HG02943 (cell line): Measurements from ENCODE around the gene LGALS7.

ENCODE experiments used
- ATAC-seq: cut with Tn5 transposase; IDR thresholded peaks from one replicate; pipeline ENCODE4 v1.9.1; 2021; ENCODE audit warnings: mild to moderate bottlenecking, low read depth, moderate library complexity; ENCODE audit not compliant: unreplicated experiment

Gene LGALS7

DNA sequence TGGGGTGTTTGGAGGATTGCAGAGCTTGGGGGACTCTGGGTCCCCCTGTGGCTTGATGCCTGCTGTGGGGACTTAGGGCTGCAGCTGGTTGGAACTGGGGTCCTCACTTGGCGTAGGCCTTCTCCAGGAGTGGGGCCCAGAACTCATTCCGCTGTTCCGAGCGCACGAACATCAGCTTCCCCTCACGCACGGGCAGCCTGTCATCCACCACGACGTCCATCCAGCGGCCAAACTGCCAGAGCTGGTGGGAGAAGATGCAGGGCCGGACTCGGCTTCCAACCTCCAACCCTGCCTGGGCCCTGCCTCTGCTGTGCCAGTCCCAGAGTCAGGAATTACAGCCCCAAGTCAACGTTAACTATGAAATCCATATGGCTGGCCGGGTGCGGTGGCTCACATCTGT lies 31.6 kb downstream of the LGALS7 start:
- ATAC-seq: no peak

DNA sequence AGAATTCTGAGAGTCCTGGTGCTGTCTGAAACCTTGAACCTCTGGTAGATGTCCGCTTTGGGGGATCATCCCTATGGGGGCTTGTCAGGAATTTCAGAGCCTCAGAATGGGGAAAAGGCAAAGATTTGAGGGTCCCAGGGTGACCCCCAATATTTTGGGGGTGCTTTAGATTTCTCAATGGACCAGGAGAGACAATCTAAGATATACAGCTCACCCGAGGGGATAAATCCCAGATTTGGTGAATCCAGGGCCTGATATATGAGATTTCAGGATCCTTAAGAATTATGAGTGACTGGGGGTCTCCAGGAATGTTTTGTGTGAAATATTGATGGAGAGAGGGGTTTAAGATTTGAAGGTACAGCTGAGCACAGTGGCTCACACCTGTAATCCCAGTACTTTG lies 32.4 kb downstream of the LGALS7 start:
- no peak for ATAC-seq

DNA sequence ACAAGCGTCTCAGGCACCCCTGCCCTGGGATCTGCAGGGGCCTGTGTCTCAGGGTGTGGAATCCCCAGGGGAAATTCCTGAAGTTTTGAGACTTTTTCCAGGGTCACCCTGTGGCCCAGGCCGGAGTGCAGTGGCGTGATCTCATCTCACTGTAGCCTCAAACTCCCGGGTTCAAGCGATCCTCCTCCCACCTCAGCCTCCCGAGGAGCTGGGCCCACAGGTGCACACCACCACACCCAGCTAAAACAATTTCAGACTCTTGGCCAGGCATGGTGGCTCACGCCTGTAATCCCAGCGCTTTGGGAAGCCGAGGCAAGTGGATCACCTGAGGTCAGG lies 33.1 kb downstream of the LGALS7 start:
- ATAC-seq: no peak

DNA sequence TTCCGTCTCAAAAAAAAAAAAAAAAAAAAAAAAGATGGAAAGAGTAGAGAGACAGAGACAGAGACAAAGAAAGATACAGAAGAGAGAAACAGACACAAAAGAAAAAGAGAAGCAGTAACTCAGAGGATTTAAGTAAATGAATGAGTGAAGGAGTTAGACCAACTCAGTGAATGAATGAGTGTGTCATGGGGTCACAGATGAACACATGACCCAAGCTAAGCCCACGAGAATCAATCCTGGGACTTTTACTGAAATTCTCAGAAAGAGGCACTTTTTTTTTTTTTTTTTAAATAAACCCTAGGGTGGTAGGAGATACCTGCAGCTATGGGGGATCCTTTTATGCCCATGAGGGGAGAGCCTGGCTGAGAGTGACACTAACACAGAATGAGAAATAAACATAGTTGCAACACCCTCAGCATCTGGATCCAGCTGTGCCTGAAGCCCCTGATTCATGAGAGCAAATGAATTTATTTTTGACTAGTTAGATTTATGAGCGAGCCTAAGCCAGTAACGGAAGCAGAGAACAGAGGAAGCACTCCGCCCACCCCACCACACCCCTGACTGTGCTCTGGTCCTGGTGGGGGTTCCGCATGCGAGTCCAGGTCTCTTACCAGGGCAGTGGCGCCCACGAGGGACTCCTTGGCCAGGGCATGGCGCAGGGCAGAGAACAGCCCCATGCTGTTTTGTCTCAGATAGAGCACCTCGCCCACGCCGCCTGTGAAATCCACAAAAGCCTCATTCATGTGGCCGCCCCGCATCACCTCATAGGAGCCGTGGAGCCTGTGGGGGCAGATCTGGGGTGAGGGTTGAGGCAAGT lies 33.7 kb downstream of the LGALS7 start:
- ATAC-seq: no peak

- ATAC-seq: no peak
Measured at GRCh38 chr19:38737921-38738737, 35.2 kb downstream of the LGALS7 start.

DNA sequence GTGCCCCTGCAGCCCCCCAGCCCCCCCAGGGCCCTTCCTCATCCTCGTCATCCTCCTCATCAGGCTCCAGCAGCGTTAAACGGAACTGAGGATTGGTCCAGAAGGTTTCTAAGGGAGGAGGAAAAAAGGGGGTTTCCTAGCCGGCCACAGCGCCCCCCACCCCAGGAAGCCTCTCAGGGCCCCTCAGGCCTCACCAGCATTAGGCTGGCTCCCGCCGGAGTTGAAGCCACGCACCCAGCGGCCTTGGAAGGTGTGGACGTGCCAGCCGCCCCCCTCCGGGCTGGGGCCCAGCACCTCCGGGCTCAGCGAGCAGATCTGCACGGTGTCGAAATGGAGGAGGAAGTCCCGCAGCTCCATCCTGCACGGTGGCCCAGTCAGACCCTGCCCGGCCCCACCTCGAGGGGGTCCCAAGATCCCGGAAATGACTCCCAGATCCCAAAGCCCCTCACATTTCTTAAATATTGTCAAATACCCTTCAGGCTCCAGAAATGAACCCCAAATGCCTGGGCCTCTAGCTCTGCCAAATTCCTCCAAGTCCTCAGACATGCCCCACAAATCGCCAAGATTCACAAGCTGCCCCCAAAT lies 35.9 kb downstream of the LGALS7 start:
- ATAC-seq: no peak

DNA sequence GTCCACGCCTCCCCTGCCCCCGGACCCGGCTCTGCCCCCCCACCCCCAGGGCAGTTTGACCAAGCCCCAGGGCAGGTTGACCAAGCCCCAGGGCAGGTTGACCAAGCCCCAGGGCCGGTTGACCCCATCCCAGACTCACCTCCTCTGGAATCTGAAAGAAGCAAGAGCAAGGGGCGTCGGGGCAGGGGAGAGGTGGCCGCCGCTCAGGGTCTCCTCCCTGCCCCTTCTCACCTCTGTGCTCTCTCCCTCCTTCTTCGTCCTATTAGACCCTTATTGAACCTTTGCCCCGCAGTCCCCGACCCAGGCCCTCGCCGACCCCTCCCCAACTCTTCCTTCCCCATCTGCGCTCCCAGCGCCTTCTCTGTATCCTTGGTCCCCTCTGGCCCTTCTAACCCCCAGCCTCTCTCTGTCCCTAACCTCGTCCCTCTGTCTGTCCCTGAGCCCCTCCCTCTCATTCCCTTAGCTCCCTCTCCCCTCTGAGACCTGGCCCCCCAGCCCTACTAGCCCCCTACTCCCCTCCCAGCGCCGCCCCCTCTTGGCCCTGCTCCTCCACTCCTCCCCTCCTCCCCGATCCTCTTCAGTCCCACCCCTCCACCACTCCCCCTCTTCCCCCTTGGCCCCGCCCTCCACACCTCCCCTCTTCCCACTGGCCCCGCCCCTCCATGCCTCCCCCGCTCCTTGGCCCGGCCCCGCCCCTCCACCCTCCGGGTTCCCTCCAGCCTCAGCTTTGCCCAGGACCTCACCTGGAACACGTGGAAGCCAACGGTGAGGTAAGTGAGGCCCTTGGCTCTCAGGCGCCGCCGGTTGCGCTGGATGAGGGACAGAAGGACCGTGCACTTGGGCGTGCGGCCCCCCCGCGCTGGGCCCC lies 36.7 kb downstream of the LGALS7 start:
- no peak for ATAC-seq

DNA sequence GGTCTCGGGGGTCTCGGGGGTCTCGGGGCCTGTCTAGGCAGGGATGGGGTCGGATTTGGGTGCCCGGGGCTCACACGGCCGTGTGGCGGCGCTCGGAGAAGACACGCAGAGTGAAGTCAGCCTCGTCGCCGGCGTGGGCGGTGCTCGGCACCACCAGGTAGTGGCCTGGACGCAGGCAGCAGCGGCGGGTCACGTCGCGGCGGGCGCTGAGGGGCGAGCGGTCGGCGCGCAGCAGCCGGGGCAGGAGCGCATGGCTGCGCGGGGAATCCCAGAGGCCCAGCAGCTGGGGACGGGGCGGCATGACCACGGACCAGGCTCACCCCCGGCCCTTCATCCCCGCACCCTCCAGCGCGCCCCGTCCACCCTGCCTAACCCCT lies 37.3 kb downstream of the LGALS7 start:
- no peak for ATAC-seq

DNA sequence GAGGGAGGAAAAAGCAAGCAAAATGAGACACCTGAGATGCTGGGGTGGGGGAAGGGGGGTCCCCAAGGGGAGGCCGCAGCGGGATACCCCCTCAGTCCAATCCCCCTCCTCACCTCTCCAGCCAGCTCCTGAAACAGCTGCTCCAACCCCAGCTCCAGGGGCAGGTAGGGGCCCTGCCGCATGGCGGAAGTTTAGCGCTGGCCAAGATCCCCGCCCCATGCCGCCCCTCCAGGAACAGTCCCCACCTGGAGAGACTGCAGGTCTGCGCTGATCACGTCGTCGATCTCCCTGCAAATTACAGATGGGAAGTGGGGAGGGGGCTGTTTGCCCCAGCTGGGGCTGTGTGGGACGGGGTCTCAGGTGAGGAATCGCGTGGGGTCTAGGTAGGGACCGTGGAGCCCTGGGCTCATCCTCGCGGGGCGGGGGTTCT lies 38.0 kb downstream of the LGALS7 start:
- no peak for ATAC-seq

DNA sequence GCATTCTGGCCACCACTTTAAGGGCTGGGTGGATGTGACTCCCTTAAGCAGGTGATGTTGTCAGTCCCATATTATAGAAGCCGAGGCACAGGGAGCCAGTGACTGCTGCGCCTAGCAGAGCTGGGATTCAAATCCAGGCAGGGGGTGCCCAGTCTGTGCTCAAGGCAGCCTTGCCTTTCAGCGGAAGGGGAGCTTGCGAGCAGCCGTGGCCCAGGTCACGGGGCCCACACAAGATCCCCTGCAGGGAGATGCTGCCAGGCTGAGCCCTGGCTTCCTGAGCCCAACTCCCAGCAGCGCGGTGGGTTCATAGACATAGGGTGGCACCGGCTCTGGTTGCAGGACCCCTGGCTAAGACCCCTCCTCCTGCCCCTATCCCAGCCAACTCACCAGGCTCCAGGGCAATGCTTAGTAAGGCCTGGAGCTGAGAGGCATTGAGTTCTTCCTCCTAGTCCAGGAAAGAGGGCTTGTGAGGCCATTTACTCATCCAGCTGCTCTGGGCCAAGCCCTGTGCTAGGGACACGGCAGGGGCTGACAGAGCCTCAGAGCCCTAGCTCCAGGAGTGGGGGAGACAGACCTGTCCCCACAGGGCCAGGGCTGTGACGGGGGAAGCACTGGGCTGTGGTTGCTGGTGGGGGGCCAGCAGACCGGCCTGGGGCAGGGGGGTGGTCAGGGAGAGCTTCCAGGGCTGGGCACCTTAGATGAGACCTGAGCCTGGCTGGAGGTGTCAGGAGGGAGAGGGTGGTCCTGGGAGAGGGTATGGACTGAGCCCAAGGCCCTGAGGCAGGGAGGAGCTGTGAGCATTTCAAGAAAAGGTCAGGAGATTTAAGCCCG lies 38.7 kb downstream of the LGALS7 start:
- no peak for ATAC-seq

- ATAC-seq: no peak
Measured at GRCh38 chr19:38734176-38734425, 39.2 kb downstream of the LGALS7 start.

- ATAC-seq: no peak
Measured at GRCh38 chr19:38733493-38734175, 39.7 kb downstream of the LGALS7 start.

DNA sequence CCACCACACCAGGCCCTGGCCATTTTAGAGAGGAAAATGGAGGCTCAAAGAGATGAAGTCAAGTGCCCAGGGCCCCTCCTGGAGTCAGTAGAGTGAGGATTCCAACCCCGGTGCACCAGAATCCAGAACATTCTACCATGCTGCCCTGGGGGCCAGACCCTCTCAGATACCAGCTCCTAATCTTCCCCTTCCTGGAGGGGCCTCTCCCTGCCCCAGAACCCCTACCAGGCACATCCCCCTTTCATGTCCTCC lies 40.1 kb downstream of the LGALS7 start:
- no peak for ATAC-seq

DNA sequence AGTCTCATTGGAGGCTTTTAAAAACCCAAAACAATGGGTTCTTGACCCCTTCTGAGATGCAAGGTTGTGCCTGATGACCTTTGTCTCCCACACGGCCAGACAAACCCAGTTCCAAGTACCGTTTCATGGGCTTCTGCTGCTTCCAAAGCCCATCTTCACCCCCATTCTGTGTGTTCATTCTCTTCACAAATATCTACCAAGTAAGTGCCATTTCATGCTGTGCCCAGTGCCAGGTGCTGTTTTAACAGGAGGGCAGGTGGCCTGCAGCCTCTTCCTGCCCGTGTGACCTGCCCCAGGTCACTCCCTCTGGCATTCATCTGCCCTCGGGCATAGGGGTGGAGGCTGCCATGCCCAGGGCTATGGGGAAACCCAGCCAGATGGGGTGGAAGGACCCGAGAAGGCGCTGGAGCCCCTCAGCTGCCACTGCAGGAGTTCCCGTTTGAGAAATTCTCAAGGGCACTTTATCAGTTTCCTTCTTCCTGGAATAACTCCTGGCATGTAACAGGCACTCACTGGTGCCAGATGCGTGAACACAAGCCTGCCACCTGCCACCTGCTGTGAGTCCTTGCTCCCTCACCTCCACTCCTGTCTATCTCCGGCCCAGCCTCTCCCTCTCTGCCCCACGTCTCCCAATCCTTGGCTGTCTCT lies 41.5 kb downstream of the LGALS7 start:
- ATAC-seq: no peak

DNA sequence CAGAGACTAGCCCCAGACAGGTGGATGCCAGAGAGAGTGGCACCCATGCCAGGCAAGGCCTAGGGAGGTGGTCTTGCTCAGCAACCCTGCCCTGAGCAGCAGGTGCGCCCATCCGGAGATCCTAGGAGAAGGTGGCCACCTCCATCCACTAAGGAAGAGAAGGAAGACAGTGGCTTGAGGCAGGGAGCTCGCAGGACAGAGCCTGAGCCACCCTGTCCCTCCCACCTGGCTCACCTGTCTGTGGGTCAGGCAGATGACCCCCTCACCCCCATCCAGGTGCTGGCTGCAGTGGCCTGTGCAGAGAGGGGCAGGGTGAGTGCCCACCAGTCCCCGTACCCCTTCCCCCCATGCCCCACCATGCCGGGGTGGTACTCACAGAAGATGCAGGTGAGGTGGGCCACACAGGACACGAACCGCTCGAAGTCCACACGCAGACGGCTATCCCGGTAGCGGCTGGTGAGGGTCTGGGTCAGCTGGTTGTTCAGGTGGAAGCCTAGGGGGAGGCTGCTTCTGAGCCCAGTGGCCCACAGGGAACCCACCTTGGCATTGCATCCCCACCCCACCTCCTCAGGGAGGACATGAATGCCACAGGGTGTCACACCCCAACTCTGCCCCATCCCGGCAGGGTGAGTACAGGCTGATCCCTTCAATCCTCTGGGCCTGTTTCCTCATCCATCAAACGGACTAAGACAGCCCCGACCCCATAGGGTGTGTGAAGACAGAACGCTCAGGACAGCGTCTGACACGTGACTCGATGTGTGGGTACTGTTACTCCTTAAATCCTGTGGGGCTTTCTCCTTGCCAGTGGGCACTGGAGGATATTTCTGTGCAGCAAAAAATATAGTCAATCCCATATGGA lies 42.4 kb downstream of the LGALS7 start:
- no peak for ATAC-seq

DNA sequence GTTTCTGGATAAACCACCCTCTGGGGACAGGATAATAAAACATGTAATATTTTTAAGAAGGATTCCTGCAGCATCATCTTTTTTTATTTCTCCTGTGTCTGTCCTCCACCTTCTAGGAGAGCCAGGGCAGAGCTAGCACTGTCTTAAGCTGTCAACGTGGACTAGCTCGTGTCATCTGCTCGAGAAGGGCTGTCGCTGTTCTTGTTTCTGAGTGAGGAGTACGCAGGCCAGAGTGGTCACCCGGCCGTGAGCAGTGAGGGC lies 42.9 kb downstream of the LGALS7 start:
- ATAC-seq: no peak

DNA sequence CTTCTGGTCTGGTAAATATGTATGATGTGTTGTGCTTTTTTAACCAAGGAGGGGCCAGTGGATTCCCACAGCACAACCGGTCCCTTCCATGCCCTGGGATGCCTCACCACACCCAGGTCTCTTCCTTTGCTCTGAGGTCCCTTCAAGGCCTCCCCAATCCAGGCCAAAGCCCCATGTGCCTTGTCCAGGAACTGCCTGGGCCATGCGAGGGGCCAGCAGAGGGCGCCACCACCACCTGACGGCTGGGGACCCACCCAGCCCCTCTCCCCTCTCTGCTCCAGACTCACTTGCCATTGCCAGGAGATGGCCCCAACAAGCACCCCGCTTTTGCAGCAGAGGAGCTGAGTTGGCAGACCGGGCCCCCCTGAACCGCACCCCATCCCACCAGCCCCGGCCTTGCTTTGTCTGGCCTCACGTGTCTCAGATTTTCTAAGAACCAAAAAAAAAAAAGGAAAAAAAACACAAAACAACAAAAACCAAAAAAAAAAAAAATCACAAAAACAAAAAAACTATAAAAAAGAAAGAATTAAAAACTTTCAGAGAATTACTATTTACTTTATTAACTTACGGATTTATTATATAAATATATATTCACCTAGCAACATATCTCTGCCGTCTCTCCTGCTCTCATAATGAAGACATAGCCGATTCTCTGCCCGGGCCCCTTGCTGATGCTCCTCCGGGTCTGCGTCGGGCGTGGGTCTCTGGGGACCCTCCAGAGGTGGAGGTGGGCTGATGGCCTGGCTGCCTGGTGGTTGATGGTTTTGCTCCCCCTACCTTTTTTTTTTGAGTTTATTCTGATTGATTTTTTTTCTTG lies 43.5 kb downstream of the LGALS7 start:
- ATAC-seq: no peak
